Measurements from ENCODE around the gene TDRD15.

DNA sequence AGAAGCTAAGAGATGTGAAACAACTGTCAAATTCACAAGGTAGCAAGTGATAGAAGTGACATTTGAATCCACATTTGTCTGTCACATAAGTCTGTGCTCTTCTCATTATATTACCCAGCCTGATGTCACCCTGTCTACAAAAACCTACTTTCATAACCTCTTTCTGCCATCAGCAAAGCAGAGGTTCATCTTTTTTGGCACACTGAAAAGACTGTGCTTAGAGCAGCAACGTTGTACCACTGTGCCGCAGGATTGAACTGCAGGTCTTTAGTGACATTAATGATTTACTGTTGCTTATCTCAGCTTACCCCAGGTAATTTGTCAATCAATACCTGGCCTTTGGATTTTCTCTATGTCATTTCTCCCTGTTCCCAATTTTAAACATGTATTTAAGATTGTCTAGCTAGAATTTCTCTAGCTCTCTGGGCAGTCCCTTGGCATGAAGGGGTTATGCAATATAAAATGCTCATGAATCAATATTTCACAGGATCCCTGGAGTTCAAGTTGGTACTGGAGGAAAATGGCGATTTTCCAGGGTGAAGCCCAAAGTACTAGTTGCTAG lies 31.4 kb upstream of the TDRD15 start:
- TF ChIP-seq, protein P1, sequence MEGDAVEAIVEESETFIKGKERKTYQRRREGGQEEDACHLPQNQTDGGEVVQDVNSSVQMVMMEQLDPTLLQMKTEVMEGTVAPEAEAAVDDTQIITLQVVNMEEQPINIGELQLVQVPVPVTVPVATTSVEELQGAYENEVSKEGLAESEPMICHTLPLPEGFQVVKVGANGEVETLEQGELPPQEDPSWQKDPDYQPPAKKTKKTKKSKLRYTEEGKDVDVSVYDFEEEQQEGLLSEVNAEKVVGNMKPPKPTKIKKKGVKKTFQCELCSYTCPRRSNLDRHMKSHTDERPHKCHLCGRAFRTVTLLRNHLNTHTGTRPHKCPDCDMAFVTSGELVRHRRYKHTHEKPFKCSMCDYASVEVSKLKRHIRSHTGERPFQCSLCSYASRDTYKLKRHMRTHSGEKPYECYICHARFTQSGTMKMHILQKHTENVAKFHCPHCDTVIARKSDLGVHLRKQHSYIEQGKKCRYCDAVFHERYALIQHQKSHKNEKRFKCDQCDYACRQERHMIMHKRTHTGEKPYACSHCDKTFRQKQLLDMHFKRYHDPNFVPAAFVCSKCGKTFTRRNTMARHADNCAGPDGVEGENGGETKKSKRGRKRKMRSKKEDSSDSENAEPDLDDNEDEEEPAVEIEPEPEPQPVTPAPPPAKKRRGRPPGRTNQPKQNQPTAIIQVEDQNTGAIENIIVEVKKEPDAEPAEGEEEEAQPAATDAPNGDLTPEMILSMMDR (IDR thresholded peaks at IDR 0.05) = no peak
- TF ChIP-seq RAD21 (conservative IDR thresholded peaks at IDR 0.05 in 1 of 2, IDR thresholded peaks at IDR 0.05 in 1 of 2) (no peak), KDM1A (IDR thresholded peaks at IDR 0.05; ENCODE audit: low read depth) (no peak), EP300 (IDR thresholded peaks at IDR 0.05) (no peak), HDAC2 (IDR thresholded peaks at IDR 0.05) (no peak), SMC3 (IDR thresholded peaks at IDR 0.05) (no peak), CHD2 (IDR thresholded peaks at IDR 0.05; ENCODE audit: low read length, partially characterized antibody) (no peak), ZSCAN20 (CRISPR knock-in tag; IDR thresholded peaks at IDR 0.05) (no peak), POLR2A (IDR thresholded peaks at IDR 0.05; ENCODE audit: low read length) (no peak)
